ENCODE data around the gene PKHD1.
"Not testable (repeated sequence)": the region's sequence is repeated elsewhere in the genome, so short reads cannot be mapped to it uniquely, and the experiment has no call there.

- not testable (repeated sequence) for TF ChIP-seq POLR2A, CTCF (IDR thresholded peaks at IDR 0.05)
Measured at GRCh38 chr6:51922479-51922878, 164.9 kb downstream of the PKHD1 start.

All from heart left ventricle (tissue), 13 donors.